ENCODE measurements around the gene CYTH4.

The CYTH4 gene

DNA sequence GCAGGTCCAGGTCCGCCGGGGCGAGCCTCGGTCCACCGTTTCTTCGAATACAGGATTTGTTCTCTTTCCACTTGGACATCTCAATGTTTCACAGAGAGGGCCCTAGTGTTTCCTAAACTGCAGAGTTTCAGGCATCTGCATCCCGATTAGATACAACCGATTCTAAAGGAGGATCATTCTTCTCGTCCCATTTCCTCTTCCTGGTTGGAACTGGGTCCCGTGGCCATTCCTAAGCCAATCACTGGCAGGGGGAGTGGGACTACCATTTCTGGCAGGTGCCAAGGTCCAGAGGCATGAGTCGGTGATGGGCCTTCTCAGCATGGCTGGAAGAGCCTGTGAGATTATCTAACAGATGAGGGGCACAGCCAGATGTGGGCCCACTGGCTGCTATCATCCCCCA lies 76.1 kb downstream of the CYTH4 start:
- ChIA-PET POLR2A (ENCODE audit: low non-redundant PET) (no interaction called here), CTCF (no interaction called here)
- no peak for TF ChIP-seq CTCF (conservative IDR thresholded peaks at IDR 0.05; ENCODE audit: low read depth)
- DNase-seq (ENCODE audit: low spot score), result no peak
- no peak overlapping the region for H3K27ac ChIP-seq

- TF ChIP-seq CTCF (conservative IDR thresholded peaks at IDR 0.05; ENCODE audit: low read depth), result no peak
- no peak for DNase-seq (ENCODE audit: low spot score)
- CTCF ChIA-PET, result no interaction called here
- H3K27ac ChIP-seq, result no peak overlapping the region
- POLR2A ChIA-PET (ENCODE audit: low non-redundant PET), result no interaction called here
These were observed 76.6 kb downstream of the CYTH4 start for GRCh38 chr22:37358917-37359316.

GRCh38 chr22:37362621-37363020 lies 80.3 kb downstream of the CYTH4 start:
- CTCF ChIA-PET, result no interaction called here
- no peak for TF ChIP-seq CTCF (conservative IDR thresholded peaks at IDR 0.05; ENCODE audit: low read depth)
- H3K27ac ChIP-seq, result no peak overlapping the region
- no peak for DNase-seq (ENCODE audit: low spot score)
- POLR2A ChIA-PET (ENCODE audit: low non-redundant PET), result no interaction called here

DNA sequence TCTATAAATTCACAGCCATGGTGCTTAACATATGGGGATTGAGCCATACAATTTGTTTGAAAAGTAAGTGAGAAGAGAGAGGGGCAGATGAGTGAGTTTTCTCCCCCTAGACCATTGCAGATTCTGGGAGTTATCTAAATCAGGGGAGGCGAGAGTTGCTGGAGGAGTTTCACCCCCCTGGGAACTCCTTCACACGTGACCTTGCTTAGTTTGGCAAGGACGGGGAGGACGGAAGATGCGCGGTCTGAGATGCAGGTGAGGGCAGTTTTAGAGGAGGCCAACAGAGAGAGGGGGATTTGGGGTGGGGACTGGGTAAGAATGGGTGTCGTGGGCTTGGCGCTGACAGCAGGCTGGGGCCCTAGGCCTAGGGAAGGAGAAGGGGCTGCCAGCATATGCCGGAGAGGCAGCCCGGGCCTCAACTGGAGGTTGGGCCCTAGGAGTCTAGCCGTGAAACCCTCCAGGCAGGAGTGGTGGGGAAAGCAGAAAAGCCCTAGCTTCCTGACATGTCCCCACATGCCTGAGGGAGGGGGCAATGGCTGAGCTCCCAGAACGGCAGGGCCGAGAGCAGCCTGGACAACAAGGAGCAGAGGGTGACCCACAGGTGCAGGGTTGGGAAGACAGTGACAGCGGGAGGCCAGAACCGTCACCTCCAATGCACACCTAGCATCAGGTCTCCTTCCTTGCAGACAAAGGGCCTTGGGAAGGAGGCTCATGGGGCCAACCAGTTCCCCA lies 81.1 kb downstream of the CYTH4 start:
- CTCF ChIA-PET, result no interaction called here
- TF ChIP-seq CTCF (conservative IDR thresholded peaks at IDR 0.05; ENCODE audit: low read depth), result no peak
- POLR2A ChIA-PET (ENCODE audit: low non-redundant PET), result no interaction called here
- no peak overlapping the region for H3K27ac ChIP-seq
- no peak for DNase-seq (ENCODE audit: low spot score)

Data from RWPE1 (cell line).